NCI-H2227 (cell line): ENCODE measurements around the gene NUAK2.
A peak's percentile ranks its signal among the peaks of the same experiment; 100 is the strongest.

Source experiments
- DNase-seq: peaks from one replicate; lab custom pipeline; 2025; ENCODE audit not compliant: unreplicated experiment; lab: John Stamatoyannopoulos, UW

The NUAK2 gene

GRCh38 chr1:205319081-205320018, 2.2 kb downstream of the NUAK2 start:
- DNase-seq: no peak

- DNase-seq: no peak
Observed at GRCh38 chr1:205318231-205318991, 3.1 kb downstream of the NUAK2 start.

- DNase-seq: peak; percentile 91
Observed at GRCh38 chr1:205317311-205317917, 4.1 kb downstream of the NUAK2 start.

- DNase-seq: no peak
Observed at GRCh38 chr1:205316161-205316566, 5.4 kb downstream of the NUAK2 start.

- DNase-seq: no peak
Observed at GRCh38 chr1:205315008-205315618, 6.4 kb downstream of the NUAK2 start.

DNA sequence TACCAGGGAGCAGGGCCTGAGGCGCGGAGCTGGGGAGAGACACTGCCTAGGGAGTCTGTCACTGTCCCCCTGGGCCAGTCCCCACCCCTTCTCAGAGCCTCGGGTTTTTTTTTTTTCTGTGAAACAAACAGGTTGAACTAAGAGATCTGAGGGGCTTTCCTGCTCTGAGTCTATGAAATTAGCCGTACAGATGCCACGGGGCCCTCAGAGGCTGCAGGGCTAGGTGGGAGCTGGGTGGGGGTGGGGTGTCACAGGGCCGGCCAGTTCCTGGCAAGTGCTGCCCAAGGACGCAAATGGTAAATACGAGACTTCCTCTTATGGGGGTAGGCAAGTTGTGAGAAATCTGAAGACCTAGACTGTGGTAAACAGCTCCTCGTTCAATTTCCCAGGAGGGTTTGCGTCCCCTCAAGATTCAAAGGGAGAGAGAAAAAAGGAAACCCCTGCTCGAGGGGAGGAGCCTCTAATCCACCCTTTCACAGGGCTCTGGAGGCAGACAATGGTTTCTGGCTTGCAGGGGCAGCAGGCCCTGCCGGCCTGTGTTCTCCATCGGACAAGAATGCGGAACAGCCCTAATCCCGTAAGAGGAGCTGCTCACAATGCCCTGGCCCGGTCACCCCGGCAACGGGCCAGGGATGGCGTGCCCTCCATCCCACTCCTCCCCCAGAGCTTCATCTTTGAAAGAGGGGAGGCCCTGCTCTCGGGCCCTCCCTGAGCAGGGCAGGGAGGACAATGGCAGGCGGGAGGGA, 7.8 kb downstream of the NUAK2 start:
- DNase-seq: peak; percentile 78

DNA sequence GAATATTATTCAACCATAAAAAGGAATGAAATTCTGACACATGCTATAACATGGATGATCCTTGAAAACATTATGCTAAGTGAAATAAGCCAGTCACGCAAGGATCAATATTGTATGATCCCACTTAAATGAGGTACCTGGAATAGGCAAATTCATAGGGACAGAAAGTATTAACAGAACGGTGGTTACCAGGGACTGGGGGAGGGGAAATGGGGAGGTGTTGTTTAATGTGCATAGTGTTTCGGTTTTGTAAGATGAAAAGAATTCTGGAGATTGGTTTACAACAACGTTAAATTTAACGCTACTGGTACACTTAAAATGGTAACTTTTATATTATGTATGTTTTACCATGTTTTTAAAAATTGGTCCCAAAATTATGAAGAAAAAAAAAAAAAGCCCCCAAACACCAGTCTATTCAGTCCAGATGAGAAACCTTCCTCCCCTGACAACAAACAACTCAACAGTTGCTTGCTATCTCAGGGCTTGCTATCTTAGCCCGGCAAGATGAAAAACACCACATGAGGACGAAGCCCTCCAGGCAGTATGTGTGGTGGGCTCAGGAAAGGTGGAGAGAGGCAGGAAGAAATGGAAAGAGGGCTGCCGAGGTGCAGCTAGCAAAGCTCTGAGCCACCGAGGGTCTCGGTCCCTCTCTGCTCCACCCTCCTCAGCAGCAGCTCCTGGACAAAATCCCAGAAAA, 8.5 kb downstream of the NUAK2 start:
- DNase-seq: no peak

DNA sequence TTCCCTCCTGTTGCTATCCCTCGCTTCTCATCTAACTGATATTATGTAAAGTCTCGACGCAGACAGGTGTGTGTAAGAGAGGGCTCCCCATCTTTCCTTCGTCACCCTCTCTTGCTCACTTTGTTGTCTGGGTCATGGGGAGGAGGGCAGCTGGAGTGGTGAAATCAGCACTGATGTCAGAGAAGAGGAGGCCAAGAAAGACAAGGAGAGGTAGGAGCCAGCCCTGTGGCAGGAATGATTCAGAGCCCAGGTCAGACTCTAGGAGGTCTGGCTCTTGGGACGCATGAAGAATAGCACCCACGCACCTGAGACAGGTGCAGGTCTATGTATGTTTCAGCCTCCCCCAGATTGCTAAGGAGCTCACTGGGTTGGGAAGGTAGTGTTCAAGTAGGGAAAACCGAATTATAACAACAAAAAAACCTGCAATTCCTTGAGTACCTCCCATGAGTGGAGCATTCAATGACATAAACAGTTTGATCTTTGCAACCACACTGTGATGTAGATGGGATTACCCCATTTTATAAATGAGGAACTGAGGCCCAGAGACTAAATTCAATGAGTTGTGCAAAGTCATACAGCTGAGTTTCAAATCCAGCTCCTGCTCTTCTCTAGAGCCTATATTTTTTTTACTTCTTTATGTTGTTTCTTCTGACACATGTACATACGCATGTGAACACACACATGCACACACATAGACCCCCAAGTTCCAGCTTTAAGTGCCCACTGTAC, 10.4 kb downstream of the NUAK2 start:
- DNase-seq: no peak

- DNase-seq: no peak
Observed at GRCh38 chr1:205309741-205310140, 11.8 kb downstream of the NUAK2 start.

- no peak for DNase-seq
Observed at GRCh38 chr1:205306929-205307566, 14.5 kb downstream of the NUAK2 start.

DNA sequence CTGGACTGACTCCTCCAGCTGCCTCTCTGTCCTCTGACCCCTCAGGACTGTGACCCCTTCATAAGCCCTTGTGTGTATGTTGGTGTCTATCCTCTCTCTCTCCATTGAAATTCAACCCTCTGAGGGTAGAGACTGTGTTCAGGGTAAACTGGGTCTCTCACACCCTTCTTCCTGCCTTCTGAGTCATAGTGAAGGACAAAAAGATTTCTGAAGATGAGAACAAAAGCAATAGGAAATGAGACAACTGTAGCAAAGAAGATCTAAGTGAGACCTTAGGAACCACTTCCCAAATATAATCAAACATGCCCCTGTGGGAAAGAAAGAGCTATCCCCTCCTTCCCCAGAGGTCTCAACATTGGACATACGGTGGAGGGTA, 16.9 kb downstream of the NUAK2 start:
- DNase-seq: no peak

DNA sequence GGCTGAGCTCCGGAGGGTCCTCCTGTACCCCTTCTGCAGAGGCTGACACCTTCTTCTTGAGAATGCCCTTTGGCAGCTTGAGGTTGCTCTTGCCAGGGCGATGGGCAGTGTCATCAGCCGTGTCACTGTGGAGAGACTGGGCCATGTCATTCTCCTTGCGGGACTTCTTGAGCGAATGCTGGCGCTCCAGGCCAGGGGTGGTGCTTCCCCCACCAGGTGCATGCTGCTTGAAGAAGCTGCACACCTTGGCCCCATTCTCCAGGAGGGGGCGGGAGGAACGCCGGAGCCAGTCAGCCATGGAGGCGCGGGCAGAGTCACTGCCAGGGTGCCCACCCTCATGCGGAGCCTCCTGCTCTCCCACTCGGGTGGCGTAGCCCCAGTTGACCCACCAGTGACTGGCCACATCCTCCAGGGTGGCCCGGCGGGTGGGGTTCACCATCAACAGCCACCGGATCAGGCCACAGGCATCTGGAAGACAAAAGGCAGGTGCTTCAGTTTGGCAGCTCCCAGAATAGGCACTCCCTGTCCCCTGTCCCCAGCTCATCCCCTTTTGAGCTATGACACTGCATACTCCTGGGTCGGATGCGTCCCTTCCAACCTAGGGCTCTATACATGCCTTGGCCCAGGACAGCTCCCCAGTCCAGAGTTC, 17.4 kb downstream of the NUAK2 start:
- no peak for DNase-seq

GRCh38 chr1:205303247-205303888, 18.2 kb downstream of the NUAK2 start:
- DNase-seq: no peak

GRCh38 chr1:205301842-205302588, 19.5 kb downstream of the NUAK2 start:
- no peak for DNase-seq

DNA sequence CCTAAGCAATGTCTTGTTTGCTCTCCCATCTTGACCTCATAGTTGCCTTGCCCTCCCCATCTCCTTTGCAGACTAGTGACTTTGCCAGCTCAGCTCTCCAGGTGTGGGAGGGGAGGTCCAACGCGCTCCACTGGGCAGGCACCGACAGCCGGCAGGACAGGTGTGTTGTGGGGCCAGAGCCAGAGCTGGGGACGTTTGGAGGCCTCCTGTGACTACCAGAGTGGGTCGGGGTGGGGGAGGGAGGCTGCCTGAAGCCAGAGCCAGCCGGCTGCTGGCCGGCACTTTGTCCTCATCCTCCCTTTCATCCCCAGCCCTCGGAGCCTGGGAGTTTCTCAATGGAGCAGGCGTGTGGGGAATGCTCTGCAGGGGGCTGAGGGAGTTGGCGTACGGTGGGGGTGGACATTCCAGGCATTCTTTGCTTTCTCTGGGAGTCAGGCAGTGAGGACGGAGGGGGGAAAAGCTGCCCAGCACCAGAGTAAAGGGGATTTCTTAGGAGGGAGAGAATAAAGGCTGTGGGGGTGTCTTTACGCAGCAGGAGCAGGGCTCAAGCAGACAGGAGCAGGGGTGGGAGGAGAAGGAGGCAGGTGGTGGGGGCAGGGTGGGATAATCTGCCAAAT, 20.2 kb downstream of the NUAK2 start:
- DNase-seq: peak; percentile 71

- DNase-seq: no peak
Observed at GRCh38 chr1:205300149-205300548, 21.4 kb downstream of the NUAK2 start.
